ENCODE data around the gene SLC27A5.

DNA sequence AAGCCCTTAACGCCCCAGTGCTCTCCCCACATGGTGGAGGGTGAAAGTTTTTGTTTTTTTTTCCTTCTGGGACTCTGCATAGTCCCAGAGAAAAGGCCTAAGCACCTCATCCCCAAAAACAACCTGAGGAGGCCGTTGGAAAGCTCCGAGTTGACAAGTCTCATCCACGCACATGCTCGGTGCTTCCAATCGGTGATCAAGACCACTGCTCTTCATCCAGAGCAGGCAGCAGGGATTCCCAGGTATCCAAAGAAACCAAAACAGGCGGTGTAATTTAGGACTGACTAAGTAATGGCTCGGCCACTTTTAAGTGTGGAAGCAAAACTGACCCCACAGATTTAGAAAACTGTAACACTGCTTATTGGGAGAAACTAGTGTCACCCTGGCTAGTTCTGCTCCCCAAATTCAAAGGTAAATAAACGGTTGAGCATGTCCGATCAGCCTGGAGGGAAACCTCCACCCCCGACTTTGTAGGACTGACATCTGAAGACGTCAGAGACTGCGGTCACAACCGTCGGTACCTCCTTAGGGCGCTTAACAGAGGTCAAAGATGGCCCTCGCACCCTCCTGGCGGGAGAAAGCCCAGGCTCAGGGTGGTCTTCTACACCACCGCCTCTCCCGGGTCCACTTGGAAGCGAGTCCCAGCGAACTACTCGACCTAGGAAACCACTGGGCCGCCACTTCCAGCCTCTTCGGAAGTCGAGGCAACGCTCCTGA is 36.6 kb downstream of the SLC27A5 start:
- TF ChIP-seq, protein P1, sequence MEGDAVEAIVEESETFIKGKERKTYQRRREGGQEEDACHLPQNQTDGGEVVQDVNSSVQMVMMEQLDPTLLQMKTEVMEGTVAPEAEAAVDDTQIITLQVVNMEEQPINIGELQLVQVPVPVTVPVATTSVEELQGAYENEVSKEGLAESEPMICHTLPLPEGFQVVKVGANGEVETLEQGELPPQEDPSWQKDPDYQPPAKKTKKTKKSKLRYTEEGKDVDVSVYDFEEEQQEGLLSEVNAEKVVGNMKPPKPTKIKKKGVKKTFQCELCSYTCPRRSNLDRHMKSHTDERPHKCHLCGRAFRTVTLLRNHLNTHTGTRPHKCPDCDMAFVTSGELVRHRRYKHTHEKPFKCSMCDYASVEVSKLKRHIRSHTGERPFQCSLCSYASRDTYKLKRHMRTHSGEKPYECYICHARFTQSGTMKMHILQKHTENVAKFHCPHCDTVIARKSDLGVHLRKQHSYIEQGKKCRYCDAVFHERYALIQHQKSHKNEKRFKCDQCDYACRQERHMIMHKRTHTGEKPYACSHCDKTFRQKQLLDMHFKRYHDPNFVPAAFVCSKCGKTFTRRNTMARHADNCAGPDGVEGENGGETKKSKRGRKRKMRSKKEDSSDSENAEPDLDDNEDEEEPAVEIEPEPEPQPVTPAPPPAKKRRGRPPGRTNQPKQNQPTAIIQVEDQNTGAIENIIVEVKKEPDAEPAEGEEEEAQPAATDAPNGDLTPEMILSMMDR (conservative IDR thresholded peaks at IDR 0.05; ENCODE audit: low read depth, low read length) = no peak
- TF ChIP-seq EZH2 (IDR thresholded peaks at IDR 0.05; ENCODE audit: borderline replicate concordance, low read depth, low read length, poor library complexity, severe bottlenecking) = no peak

Data from A673 (cell line).